Activated CD4-positive, alpha-beta T cell treated with anti-CD3 and anti-CD28 coated beads, Interleukin-2, amount 50 U/mL, for 48 hours (primary cell): Measurements from ENCODE around the gene TSEN34.
"Not testable (repeated sequence)": the region's sequence is repeated elsewhere in the genome, so short reads cannot be mapped to it uniquely, and the experiment has no call there.

ENCODE experiments used
- DNase-seq, 2 experiments: peaks; one replicate each; pipeline ENCODE4 v3.0.0-alpha.2; 2020

Gene TSEN34

GRCh38 chr19:54189145-54189734 lies 1.9 kb upstream of the TSEN34 start, which contains the start of gene MBOAT7:
MBOAT7 (minus strand) TSS chr19:54189580; CDS start chr19:54188508, 1,072 bp downstream.
- no peak for DNase-seq

- DNase-seq, result peak; percentile 100
Measured at GRCh38 chr19:54189735-54190502, 1.2 kb upstream of the TSEN34 start.

GRCh38 chr19:54190503-54191010 lies 551 bp upstream of the TSEN34 start:
- DNase-seq, result peak; percentile 100

GRCh38 chr19:54191811-54192453 lies 824 bp downstream of the TSEN34 start:
- no peak for DNase-seq

- no peak for DNase-seq
Measured at GRCh38 chr19:54193011-54193410, 1.9 kb downstream of the TSEN34 start.

GRCh38 chr19:54194463-54194862 lies 3.4 kb downstream of the TSEN34 start:
- not testable (repeated sequence) for DNase-seq

- DNase-seq, result no peak
Measured at GRCh38 chr19:54196536-54196935, 5.4 kb downstream of the TSEN34 start.

GRCh38 chr19:54197121-54197520 lies 6.0 kb downstream of the TSEN34 start:
- DNase-seq, result no peak

- DNase-seq, result no peak
Measured at GRCh38 chr19:54199401-54199800, 8.3 kb downstream of the TSEN34 start.

- DNase-seq, result no peak
Measured at GRCh38 chr19:54201172-54201701, 10.1 kb downstream of the TSEN34 start.

GRCh38 chr19:54201980-54202379 lies 10.9 kb downstream of the TSEN34 start:
- DNase-seq, result no peak

GRCh38 chr19:54203151-54203611 lies 12.1 kb downstream of the TSEN34 start:
- DNase-seq, result no peak

- DNase-seq, result no peak
Measured at GRCh38 chr19:54204767-54205468, 13.8 kb downstream of the TSEN34 start.

GRCh38 chr19:54206030-54206830 lies 15.1 kb downstream of the TSEN34 start:
- peak in 1 of 2 experiments; percentile 17 for DNase-seq

- peak in 1 of 2 experiments; percentile 31 for DNase-seq
Measured at GRCh38 chr19:54206831-54207177, 15.7 kb downstream of the TSEN34 start.

GRCh38 chr19:54207193-54207592 lies 16.1 kb downstream of the TSEN34 start:
- not testable (repeated sequence) for DNase-seq

GRCh38 chr19:54207676-54207982 lies 16.5 kb downstream of the TSEN34 start:
- no peak for DNase-seq

- DNase-seq, result peak; percentile 72 to 76
Measured at GRCh38 chr19:54207983-54208783, 17.1 kb downstream of the TSEN34 start.

- no peak for DNase-seq
Measured at GRCh38 chr19:54208784-54209057, 17.6 kb downstream of the TSEN34 start.

- DNase-seq, result peak in 1 of 2 experiments; percentile 34
Measured at GRCh38 chr19:54209058-54209810, 18.1 kb downstream of the TSEN34 start.
